Astrocyte of the spinal cord (primary cell): ENCODE data around the gene LMBR1L.
"Not testable (repeated sequence)": the region's sequence is repeated elsewhere in the genome, so short reads cannot be mapped to it uniquely, and the experiment has no call there.

Source experiments
- DNase-seq: peaks from one replicate; pipeline ENCODE4 v3.0.0; 2011; ENCODE audit warnings: low read depth, low spot score
- H3K4me3 ChIP-seq: 2 replicates; pipeline ENCODE4 v1.5.1; 2011; ENCODE audit warnings: low read depth, mild to moderate bottlenecking, low read length, moderate library complexity
- in situ Hi-C: cut with HindIII; loops from 2 replicates; pipeline ENCODE4 v1.10.0; 2017; ENCODE audit warnings: low sequenced_read_pairs
- TF ChIP-seq, protein P1 (sequence below): IDR thresholded peaks from 2 replicates; pipeline ENCODE4 v1.5.1; 2012; ENCODE audit warnings: low read depth, mild to moderate bottlenecking, low read length, inconsistent platforms

LMBR1L gene

GRCh38 chr12:49131051-49131893, 20.6 kb upstream of the LMBR1L start, which contains the start of gene TUBA1B:
TUBA1B (minus strand) TSS chr12:49131395; CDS start chr12:49131300, 95 bp downstream.
- peak; percentile 90 for DNase-seq
- in situ Hi-C loops, result no loop called here
- H3K4me3 ChIP-seq, result peak within 1 kb of the TSS; percentile 96
- TF ChIP-seq, protein P1, sequence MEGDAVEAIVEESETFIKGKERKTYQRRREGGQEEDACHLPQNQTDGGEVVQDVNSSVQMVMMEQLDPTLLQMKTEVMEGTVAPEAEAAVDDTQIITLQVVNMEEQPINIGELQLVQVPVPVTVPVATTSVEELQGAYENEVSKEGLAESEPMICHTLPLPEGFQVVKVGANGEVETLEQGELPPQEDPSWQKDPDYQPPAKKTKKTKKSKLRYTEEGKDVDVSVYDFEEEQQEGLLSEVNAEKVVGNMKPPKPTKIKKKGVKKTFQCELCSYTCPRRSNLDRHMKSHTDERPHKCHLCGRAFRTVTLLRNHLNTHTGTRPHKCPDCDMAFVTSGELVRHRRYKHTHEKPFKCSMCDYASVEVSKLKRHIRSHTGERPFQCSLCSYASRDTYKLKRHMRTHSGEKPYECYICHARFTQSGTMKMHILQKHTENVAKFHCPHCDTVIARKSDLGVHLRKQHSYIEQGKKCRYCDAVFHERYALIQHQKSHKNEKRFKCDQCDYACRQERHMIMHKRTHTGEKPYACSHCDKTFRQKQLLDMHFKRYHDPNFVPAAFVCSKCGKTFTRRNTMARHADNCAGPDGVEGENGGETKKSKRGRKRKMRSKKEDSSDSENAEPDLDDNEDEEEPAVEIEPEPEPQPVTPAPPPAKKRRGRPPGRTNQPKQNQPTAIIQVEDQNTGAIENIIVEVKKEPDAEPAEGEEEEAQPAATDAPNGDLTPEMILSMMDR, result no peak

DNA sequence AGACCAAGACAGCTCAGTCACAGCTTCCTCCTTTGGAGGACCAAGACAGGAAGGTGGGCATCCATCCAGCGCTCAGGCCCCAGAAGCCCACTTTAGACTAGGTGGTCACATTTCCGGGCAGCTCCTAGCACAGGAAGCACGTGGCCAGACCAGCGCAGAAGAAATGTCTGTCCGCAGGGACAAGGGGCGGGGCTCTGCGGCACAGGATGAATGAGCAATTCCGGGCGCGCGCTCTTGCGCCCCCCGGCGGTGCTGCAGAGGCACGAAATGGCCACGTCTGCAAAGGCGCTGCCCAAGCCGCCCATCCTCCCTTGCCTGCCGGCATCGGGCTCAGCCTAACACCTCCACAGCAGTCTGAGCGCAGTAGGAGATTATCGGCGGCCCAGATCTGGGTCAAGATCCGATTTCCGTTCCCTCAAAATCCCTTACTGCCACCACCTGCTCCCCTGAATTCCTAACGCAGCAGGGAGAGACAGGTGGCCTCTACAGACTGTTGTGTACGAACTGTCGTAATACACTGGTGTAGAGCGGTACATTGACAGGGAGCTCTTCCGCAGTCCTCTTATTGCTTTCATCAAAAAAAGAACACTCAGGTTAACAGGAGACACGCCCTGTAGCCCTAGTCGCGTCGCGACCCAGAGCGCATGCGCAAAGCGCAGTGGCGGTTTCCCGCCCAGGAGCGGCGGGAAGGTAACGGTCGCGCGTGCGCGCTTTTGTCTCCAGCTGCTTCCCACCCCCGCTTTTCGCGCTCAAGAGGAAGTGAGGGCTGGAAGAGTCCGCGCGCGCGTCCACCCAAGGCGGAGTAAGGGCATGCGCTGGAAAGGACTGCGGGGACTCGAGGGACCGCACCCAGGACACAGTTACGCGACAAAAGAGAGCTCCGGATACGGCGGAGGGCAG, 19.8 kb upstream of the LMBR1L start:
- DNase-seq, result peak; percentile 94
- TF ChIP-seq, protein P1, result peak; percentile 96
- H3K4me3 ChIP-seq, result peak overlapping the region; percentile 96

GRCh38 chr12:49129332-49130150, 18.9 kb upstream of the LMBR1L start:
- in situ Hi-C loops, result no loop called here
- H3K4me3 ChIP-seq, result peak overlapping the region; percentile 96
- TF ChIP-seq, protein P1, result no peak
- no peak for DNase-seq

More for the DNA sequence above, 19.8 kb upstream of the LMBR1L start:
- in situ Hi-C loops, result no loop called here

- in situ Hi-C loops, DNase-seq, H3K4me3 ChIP-seq: not testable (repeated sequence)
These were observed 17.3 kb upstream of the LMBR1L start for GRCh38 chr12:49127971-49128370.

- DNase-seq, result no peak
- TF ChIP-seq, protein P1, result no peak
- in situ Hi-C loops, result no loop called here
- H3K4me3 ChIP-seq, result no peak overlapping the region
These were observed 16.5 kb upstream of the LMBR1L start for GRCh38 chr12:49126852-49127763.

DNA sequence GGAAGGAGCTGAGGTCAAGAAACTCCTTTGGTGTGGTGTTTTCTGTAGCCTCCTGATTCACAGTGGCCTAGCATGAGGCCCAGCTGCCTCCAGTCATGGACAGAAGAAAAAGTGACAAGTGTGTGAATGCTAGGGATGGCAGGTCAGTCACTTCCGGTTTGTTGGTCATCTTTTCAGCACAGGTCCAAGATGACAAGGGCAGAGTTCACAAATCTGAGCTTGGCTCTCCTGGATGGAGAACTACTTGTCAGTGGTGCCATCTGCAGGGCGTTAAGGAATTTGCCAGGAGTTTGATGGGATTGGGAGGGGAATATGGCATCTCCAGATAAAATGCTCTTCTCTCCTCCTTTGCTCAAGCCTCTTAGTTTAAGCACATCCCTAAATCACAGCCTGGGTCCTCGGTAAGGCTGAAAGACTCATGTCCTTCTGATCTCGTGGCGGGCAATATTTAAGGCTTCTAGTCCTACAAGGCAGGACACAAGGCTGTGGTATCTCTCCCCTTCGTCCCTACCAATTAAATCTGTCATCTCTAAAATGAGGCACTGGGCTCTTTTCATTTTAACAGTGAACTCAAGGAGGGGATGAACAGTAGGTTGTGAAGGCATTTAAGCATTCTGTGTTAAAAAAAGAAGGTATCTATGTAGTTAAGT, 10.5 kb upstream of the LMBR1L start:
- DNase-seq, result peak; percentile 58
- TF ChIP-seq, protein P1, result peak; percentile 75
- H3K4me3 ChIP-seq, result no peak overlapping the region
- in situ Hi-C loops, result no loop called here
